HG02588 (cell line): Measurements from ENCODE around the gene PPP2R5C.
A peak's percentile ranks its signal among the peaks of the same experiment; 100 is the strongest.

ENCODE experiments used
- ATAC-seq: cut with Tn5 transposase; IDR thresholded peaks from one replicate; pipeline ENCODE4 v1.9.1; 2021; ENCODE audit warnings: mild to moderate bottlenecking, moderate library complexity; ENCODE audit not compliant: unreplicated experiment

The PPP2R5C gene

DNA sequence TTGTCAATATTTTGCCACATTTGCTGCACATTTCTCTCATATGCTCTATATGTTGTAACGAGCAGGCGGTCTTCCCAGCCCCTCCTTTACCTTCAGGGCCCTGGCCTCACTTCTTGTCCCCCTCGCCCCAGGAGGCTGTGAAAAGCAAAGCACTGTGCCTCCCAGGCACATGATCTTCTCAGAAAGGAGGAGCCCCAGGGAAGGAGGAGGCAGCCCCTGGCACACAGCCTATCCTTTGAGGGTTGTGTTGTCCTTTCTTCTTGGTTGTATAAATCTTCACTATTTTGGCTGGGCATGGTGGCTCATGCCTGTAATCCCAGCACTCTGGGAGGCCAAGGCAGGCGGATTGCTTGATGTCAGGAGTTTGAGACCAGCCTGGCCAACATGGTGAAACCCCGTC, 77.0 kb downstream of the PPP2R5C start:
- no peak for ATAC-seq

DNA sequence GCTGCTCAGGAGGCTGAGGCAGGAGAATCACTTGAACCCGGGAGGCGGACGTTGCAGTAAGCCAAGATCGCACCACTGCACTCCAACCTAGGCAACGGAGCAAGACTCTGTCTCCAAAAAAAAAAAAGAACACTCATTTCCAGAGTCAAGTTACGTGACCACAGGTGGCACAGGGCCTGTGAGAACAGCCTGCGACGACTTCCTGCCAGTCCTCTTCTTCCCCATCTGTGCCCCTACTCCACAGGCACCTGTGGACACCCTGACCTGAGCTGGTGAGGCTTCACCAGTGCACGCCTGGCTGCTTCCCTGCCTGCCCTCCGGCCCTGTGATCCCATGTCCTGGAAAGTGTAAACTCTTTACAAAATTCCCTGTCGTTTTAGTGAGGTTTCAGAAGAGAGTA, 77.7 kb downstream of the PPP2R5C start:
- peak; percentile 41 for ATAC-seq

DNA sequence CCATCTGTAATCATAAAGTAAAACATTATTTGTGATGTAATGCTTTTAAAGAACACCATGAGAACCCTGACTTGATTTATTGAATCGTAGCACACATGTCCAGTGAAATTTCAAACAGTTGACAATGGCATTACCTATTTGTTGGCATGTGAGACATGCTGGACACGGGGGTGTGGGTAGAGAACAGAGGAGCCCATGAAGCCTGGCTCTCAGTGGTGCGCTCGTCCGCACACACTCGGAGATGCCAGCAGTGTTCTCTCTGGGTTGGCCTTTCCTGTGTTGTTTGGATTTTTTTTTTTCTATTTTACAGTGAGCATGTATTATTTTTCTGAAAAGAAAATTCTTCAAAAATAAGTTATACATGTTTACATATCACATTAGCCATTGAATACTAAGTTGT, 78.2 kb downstream of the PPP2R5C start:
- ATAC-seq = no peak

DNA sequence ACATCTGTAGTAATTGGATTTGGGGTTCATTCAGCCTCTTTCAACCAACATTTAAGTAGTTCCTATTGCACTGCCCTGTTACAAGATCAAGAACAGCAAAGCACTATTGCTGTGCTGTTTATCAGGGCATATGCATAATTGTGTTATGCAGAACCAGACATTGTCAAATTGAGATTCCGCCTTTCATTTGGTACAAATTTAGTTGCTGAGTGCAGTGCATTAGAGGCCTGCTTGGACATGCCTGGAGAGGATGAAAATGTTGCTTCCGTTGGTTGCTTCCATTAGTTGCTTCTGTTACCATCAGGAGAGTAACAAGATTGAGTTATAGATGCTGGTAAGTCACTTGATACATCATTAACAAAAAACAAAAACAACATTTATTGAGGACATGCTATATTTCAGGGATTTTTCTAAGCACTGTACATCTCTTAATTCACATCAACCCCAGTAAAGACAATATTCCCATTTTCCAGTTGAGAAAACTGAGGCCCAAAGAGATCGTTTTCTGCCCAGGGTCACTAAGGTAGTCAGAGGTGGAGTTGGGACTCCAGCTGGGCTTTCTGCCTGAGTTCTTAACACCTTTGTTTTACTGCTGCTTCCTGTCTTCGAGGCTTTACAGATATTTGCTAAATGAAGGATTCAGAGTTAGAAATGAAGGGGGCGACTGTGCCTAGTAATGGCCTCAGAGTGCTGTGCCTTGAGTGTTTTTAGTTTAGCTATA, 79.3 kb downstream of the PPP2R5C start:
- no peak for ATAC-seq

DNA sequence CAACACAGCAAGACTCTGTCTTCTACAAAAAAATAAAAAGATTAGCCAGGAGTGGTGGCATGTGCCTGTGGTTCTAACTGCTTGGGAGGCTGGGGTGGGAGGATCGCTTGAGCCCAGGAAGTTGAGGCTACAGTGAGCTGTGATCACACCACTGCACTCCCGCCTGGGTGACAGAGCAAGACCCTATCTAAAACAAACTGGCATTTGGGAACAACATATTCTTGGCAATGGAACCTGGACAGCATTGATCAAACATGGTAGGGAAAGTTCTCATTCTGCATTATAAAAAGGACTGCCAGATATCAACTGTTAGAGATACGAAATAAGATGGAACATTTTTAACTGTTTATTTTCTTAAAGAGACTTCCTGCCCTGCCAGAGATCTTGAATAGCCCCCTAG, 81.5 kb downstream of the PPP2R5C start:
- ATAC-seq = no peak

DNA sequence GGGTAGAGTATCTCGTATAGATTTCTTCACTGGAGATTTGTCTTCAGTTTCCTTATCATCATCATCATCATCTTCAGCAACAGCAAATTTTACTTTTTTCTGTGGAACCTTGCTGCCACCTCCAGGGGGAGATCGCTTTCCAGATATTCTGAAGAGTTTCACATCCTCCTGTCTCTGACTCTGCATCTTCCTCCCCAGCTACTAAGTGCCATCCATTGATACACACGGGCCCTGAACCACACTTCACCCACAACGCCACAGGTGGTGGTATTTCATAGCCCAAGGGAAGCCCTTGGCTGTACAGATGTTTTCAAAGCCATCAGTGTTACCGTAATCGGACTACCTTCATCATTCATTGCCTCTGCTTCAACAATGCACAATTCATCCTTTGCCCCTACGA, 82.2 kb downstream of the PPP2R5C start:
- peak; percentile 61 for ATAC-seq

DNA sequence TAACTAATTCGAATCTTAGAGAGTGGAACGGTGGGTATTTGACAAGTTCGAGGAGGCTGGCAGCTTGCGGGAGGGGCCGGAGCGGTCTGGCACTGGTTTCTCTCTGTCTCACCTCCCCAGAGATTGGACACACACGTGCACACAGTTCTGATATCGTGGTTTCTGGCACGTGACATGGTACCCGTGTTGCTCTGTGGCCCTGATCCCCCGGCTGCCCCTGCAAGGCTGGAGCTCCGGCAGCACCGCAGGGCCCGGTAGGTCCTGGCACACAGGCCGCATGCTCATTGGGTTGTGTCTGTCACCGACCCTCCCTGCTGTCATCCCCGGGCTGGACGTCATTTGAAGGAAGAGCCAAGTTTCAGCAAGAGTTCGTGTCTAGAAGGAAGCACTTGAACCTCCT, 82.7 kb downstream of the PPP2R5C start:
- peak; percentile 36 for ATAC-seq

DNA sequence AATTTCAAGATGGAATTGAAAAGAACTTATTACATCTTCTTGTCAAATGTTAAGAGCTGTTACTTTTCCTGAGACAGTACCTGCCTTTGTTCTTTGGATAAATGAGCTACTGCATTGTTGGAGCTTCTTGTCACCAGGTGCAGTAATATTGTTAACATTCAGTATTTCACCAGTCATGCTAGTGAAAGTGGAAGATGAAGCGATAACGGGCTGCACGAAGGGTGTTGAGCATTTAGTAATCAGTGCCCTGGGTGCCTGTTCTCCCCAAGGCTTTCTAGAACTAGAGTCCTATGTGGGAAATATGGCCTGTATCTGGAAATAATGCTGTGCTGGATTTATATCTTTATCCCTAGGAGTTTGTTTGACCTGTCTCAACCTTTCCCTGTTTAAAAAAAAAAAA, 83.2 kb downstream of the PPP2R5C start:
- no peak for ATAC-seq

DNA sequence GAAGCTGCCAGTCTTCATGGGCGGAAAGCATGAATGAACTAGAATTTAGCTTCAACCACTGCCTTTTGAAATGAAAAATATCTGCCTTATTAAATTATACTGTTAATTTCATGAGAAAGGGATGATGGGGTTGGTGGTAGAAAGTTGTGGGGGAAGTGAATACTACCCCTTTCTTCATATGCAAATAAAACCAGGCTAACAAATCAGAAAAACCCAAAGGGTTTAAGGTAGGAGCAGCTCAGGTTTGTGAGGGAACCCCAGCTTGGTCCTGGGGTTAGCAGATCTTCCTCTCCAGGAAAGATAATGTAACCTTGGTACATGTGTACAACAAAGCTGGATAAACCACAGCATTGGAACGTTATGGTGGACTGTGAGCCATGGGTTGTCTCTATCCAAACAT, 84.0 kb downstream of the PPP2R5C start:
- ATAC-seq = no peak

DNA sequence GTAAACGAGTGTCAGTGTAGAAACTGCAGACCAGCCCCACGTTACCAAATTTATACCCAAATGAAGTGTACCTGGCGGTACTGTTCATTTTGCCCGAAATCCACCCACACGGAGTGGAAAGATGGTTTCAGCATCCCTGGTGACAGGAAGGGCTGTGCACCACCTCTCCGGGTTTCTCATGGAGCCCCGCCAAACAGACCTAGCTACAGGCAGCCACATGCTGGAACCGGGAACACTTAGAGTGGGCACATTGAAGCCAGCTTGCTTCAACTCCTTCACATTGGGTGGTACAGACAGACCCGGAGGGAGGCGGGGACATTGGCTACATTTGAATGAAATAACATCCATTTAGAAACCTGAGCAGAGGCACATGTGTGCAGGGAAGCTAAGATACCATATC, 84.4 kb downstream of the PPP2R5C start:
- ATAC-seq = no peak

DNA sequence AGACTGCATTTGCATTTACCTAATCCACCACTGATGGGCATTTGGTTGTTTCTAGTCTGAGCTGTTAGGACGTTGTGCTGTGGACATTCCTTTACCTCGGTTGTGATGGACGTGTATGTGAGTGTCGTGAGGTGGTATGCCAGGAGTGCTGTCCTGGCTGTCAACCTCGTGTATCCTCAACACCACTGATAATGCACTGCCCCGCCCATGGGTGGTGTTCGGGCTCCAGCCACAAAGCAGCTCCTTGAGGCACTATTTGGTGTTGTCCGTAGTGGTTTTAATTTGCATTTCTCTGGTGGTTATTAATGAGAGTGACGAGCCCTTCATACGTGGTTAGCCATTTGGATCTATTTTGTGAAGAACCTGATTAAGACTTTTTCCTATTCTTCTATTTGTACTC, 87.6 kb downstream of the PPP2R5C start:
- ATAC-seq = no peak

DNA sequence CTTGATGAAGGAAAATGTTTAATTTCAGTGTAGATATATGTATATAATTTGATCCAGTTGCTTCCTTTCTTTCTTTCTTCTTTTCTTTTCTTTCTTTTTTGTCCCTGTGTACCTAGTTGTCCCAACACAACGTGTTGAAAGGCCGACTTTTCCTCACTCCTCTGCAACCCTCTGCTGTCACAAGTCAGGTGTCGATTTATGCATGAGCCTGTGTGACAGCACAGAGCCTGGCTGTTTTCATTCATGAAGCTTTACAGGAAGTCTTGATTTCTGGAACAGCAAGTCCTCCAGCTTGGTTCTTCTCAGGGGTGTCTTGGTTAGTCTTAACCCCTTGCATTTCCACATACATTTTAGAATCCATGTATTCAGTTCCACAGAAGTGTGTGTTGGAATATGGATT, 88.1 kb downstream of the PPP2R5C start:
- no peak for ATAC-seq

DNA sequence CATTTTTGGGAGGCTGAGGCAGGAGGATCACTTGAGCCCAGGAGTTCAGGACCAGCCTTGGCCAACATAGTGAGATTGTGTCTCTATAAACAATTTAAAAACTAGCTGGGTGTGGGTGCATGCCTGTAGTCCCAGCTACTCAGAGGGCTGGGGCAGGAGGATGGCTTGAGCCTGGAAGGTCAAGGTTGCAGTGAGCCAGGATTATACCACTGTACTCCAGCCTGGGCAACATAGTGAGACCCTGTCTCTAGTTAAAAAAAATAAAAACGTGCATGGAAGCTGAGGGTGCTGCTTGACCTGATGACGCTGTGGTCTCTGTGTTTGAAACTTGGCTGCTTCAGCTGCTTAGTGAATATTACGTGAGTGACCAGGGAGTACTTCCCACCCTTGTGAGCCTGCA, 89.7 kb downstream of the PPP2R5C start:
- ATAC-seq = no peak

DNA sequence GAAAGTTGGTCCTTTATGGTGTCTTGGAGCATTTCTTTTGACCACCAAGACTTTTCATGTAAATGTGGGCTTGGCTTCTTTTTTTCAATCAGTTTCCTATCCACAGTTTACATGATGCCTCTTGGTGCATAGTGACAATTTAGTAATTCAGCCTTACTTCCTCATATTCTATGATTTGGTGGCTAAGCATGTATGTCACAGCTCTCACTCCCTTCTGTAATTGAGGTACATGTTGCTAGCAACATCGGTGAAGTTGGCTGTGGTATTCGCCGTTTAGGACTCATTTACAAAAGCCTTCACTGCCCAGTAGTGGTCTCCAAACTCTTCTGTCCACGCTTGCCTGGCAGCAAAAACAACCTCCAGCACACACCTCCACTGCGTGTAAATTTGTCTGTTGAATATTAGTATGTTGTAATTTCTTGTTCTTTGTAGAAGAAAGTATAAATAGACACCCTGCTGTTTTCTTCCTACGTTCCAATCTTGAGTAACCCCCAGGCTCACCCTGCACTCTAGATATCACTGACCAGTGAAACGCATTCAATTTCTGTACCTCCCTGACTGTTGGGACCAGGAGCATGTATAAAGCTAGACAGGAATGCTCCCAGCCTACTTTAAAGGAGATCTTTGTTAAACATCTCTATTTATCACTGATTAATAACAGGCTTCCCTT, 90.4 kb downstream of the PPP2R5C start:
- ATAC-seq = no peak

DNA sequence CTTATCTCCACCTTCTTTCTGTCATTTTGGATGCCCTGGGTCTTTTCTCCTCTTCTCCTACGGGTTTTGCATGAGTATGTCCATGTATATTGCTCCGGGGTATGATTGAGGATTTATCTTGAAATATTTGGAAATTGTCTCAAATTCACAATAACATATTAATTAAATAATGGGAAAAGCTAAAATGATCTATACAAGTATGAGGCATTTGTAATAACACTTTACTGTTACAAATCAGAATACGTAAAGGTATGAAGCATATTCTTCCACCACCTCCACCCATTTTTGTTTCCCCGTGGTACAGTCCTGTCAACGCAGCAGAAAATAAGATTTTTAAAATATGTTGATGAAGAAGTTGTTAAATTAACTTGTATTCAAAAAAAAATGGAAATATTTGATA, 91.3 kb downstream of the PPP2R5C start:
- ATAC-seq = no peak

DNA sequence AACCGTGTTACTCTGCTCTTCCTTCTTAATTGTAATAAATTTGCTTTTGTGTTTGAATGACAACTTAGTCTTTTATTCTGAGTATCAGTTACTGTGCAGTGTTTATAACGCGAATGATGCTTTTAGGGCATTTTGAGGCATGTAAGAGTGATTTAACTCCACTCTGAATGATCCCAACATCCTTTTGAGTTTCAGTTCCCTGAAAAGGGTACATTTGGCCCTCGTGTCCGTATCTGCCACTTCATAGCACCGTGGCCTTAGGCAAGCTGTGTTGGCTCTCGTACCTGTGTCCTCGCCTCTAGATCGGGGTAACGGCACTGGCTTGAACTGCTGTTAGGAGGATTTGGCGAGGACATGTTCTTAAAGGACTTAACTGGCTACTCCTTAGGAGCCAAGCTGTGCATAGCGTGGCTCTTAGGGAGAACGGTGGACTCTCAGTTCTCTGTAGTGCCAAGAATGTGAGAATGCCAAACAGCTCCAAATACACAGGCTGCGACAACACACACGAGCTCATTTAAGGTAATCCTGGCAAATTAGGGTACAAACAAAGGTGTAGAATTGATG, 92.0 kb downstream of the PPP2R5C start:
- no peak for ATAC-seq

DNA sequence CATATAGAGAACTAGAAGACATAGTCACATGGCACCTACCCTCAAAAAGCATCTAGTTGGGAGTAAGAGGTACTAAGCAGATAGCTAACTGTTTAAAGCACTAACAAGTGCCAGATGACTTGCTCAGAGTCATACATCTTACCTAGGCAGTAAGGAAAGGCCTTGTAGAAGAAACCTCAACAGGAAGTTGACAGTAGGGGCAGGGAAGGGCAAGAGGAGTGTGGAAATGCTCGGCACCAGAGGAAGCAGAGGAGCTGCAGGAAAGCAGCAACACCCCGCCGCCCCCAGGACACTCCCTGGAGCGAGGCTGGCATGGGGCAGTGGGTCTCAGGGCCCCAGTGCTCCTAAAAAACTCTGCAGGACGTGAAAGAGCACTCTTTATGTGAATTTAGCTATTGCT, 92.9 kb downstream of the PPP2R5C start:
- no peak for ATAC-seq

DNA sequence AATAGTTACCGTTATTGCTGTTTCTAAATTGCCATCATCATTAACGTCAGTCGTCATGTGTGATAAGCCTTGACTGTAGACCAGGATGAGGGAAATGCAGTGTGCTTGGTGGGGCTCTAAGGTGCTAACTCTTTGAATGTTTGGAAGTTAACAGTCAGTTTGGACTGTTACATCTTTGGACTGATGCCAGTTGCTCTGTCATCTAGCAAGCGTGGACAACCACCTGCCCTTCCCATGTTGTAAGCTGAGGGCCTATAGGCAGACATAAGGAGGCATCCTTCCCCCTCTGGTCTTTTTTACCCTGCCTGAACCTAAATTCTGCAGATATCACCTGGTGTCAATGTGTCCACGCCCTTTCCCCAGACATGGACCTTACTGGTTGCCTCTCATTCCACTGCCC, 94.4 kb downstream of the PPP2R5C start:
- no peak for ATAC-seq

DNA sequence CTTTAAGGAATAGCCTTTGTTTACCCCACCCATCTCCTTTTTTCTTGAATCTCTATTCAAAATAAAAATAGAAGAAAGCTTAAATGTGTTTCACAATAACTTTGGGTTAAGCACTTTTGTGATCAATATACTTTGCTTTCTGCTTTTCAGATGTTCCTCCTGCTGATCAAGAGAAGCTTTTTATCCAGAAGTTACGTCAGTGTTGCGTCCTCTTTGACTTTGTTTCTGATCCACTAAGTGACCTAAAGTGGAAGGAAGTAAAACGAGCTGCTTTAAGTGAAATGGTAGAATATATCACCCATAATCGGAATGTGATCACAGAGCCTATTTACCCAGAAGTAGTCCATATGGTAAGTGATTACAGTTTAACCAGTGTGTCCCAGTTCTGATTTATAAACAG, 95.0 kb downstream of the PPP2R5C start:
- ATAC-seq = no peak

DNA sequence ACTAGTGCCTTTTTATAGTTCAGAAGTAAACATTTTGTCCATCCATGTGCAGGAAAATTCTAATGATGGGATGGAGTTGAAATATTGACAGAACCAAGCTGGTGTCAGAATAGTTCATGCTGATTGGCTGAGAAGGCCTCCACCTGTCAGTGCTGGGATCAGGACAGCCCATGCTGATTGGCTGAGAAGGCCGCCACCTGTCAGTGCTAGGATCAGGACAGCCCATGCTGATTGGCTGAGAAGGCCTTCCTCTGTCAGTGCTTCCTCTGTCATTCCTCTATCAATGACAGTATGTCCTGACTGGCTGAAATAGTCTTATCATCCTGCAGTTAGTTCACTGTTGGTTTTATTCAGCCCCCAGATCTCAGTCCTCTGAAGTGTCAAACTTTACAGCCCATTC, 95.7 kb downstream of the PPP2R5C start:
- no peak for ATAC-seq

DNA sequence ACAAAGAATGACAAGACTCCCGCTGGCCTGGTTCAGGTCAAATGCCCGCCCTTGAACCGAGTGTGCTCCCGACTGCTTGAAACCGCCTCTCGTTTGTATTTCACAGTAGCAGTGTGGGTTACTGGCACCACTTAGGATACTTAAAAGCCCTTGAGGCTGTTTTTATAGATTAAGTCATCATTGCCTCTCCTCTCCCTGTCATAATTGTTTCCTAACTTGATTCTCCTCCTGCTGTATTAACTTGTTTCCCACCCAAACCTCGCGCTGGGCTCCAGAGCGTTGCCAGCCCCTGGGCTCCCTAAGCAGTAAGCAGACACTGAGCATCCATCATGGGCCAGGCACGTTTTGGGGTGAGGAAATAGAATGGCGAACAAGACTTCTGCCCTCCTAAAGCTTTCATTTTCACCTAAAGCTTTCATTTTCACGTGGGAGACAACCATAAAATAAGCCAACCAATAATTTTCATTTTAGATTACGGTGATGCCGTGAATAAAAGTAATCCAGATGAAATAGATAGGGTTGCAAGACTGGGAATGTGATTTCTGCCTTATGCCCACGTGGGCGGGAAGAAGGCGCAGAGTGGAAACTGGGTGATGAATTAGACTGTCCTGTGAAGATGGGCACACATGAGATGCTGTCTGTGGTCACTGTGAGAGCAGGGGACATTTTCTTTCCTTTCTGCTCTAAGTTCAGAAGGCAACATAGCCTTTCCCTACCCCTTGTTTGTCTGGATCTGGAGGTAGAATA, 97.5 kb downstream of the PPP2R5C start:
- no peak for ATAC-seq

DNA sequence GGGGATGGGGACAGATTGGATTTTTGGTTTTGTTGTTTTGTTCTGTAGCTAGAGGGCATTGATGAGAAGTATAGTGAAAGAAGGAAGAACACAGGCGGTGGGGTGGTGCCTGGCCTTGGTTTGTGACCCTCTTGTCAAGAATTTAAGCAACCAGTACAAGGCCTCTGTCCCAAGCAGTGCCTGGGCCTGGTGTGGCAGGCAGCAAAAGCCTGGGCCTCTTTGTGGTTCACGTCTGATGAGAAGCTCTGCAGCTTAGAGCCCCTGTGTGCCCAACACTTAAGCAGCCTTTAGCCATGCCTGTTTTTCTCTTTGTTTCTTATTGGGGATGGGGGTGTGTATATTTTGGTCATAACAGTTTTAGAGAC, 98.0 kb downstream of the PPP2R5C start:
- no peak for ATAC-seq
